MCF 10A (cell line): ENCODE measurements around the gene SLCO2A1. TPM values are rescaled to one million over a fixed set of nuclear protein-coding genes. Genes with fewer than 3 reads are reported as not detected.

Experiments
- BruUV-seq: library from RNA; stranded (reverse); fragments of 400-500 nt; replicated peaks from 2 replicates; lab custom pipeline; 2021; lab: Mats Ljungman, UMichigan
- CTCF ChIA-PET: fragments of 300-600 bp; sonication (Branson Sonifier 250); formaldehyde crosslinking; extraction: SDS; loops from one replicate; lab custom pipeline; 2021; ENCODE audit warnings: antibody characterized with exemption, inconsistent platforms; lab: Yijun Ruan, JAX
- POLR2A ChIA-PET: fragments of 300-600, 350-650 bp; sonication (Branson Sonifier 250); formaldehyde crosslinking; extraction: SDS; loops from one replicate; lab custom pipeline; 2020; ENCODE audit warnings: antibody characterized with exemption, inconsistent platforms; lab: Yijun Ruan, JAX
- DNase-seq: peaks from one replicate; pipeline ENCODE4 v3.0.0-alpha.2; 2018; ENCODE audit not compliant: unreplicated experiment
- H3K27ac Mint-ChIP-seq: one replicate; pipeline ENCODE4 v1.8.0; 2022; ENCODE audit warnings: mild to moderate bottlenecking, low read depth, mixed read lengths; ENCODE audit not compliant: unreplicated experiment
- H3K27me3 Mint-ChIP-seq: one replicate; pipeline ENCODE4 v1.8.0; 2022; ENCODE audit warnings: mixed read lengths; ENCODE audit not compliant: insufficient read depth, unreplicated experiment
- H3K36me3 Mint-ChIP-seq: one replicate; pipeline ENCODE4 v1.8.0; 2022; ENCODE audit warnings: mild to moderate bottlenecking, moderate library complexity, mixed read lengths; ENCODE audit not compliant: insufficient read depth, unreplicated experiment
- H3K4me1 Mint-ChIP-seq: one replicate; pipeline ENCODE4 v1.8.0; 2022; ENCODE audit warnings: mixed read lengths; ENCODE audit not compliant: insufficient read depth, unreplicated experiment
- H3K4me3 Mint-ChIP-seq: one replicate; pipeline ENCODE4 v1.8.0; 2022; ENCODE audit warnings: mild to moderate bottlenecking, moderate library complexity, mixed read lengths; ENCODE audit not compliant: unreplicated experiment
- H3K9me3 Mint-ChIP-seq: one replicate; pipeline ENCODE4 v1.8.0; 2022; ENCODE audit warnings: mixed read lengths; ENCODE audit not compliant: unreplicated experiment
- CTCF ChIP-seq: fragments of 200-600 bp; IDR thresholded peaks from one replicate; pipeline ENCODE4 v1.8.0; 2022; ENCODE audit warnings: antibody characterized with exemption, mild to moderate bottlenecking; ENCODE audit not compliant: unreplicated experiment
- intact Hi-C: fragments of 100-400 bp; cut with micrococcal nuclease; formaldehyde crosslinking; loops from 2 replicates; pipeline ENCODE4 v1.14.1; 2022
- total RNA-seq: library from RNA; stranded (reverse); gene quantifications from 2 replicates; pipeline ENCODE4 v1.2.3, GENCODE V29; 2022

SLCO2A1 gene
- total RNA-seq, 1 experiment from 2014 or later = 1.0 TPM

GRCh38 chr3:133901083-133901482, 128.6 kb downstream of the SLCO2A1 start:
- intact Hi-C loops = no loop called here

GRCh38 chr3:133899311-133899710, 130.4 kb downstream of the SLCO2A1 start:
- no peaks in the 10 kb centered on the region for H3K36me3 Mint-ChIP-seq
- no peak overlapping the region for H3K27ac Mint-ChIP-seq
- ChIA-PET POLR2A (no interaction called here), CTCF (no interaction called here)
- DNase-seq = no peak
- no TSS peak for BruUV-seq
- peaks cover 27% of the 10 kb centered on the region for H3K27me3 Mint-ChIP-seq
- H3K9me3 Mint-ChIP-seq = no peaks in the 10 kb centered on the region
- no peak for TF ChIP-seq CTCF
- no peaks in the 10 kb centered on the region for H3K4me1 Mint-ChIP-seq
- intact Hi-C loops = no loop called here
- no peak overlapping the region for H3K4me3 Mint-ChIP-seq

More at GRCh38 chr3:133901083-133901482, 128.6 kb downstream of the SLCO2A1 start:
- ChIA-PET POLR2A (no interaction called here), CTCF (no interaction called here)
- H3K27ac Mint-ChIP-seq = no peak overlapping the region
- no peaks in the 10 kb centered on the region for H3K36me3 Mint-ChIP-seq
- peaks cover 27% of the 10 kb centered on the region for H3K27me3 Mint-ChIP-seq
- BruUV-seq = no TSS peak
- no peak overlapping the region for H3K4me3 Mint-ChIP-seq
- no peak for DNase-seq
- no peaks in the 10 kb centered on the region for H3K9me3 Mint-ChIP-seq
- H3K4me1 Mint-ChIP-seq = no peaks in the 10 kb centered on the region
- no peak for TF ChIP-seq CTCF

GRCh38 chr3:133897547-133897946, 132.2 kb downstream of the SLCO2A1 start:
- intact Hi-C loops = no loop called here
- ChIA-PET POLR2A (interaction anchor here (0.6 kb wide), 1 partner anchor 13 kb away, joined by 3 read pairs; no protein-coding TSS in a partner anchor), CTCF (interaction anchor here (0.6 kb wide), 1 partner anchor 1106 kb away, joined by 3 read pairs; no protein-coding TSS in a partner anchor)
- no TSS peak for BruUV-seq
- Mint-ChIP-seq H3K27ac (no peak overlapping the region), H3K36me3 (no peaks in the 10 kb centered on the region), H3K9me3 (no peaks in the 10 kb centered on the region), H3K4me3 (no peak overlapping the region), H3K4me1 (no peaks in the 10 kb centered on the region), H3K27me3 (peaks cover 27% of the 10 kb centered on the region)
- DNase-seq = no peak
- no peak for TF ChIP-seq CTCF

- POLR2A ChIA-PET = no interaction called here
- intact Hi-C loops = no loop called here
- Mint-ChIP-seq H3K9me3 (no peaks in the 10 kb centered on the region), H3K27me3 (peaks cover 15% of the 10 kb centered on the region), H3K4me1 (no peaks in the 10 kb centered on the region), H3K4me3 (peak overlapping the region; percentile 81), H3K27ac (no peak overlapping the region), H3K36me3 (no peaks in the 10 kb centered on the region)
- TF ChIP-seq CTCF = no peak
- DNase-seq = no peak
- BruUV-seq = no TSS peak
- CTCF ChIA-PET = interaction anchor here (0.7 to 1.8 kb wide), 3 partner anchors 9 to 234 kb away, joined by 3 to 5 read pairs (median 3); no protein-coding TSS in a partner anchor
These were observed 133.5 kb downstream of the SLCO2A1 start for GRCh38 chr3:133896002-133896761.
